COLO668 (cell line): Measurements from ENCODE around the gene LINGO4.
"Not testable (repeated sequence)": the region's sequence is repeated elsewhere in the genome, so short reads cannot be mapped to it uniquely, and the experiment has no call there.

ENCODE experiments used
- DNase-seq: peaks from one replicate; lab custom pipeline; 2025; ENCODE audit not compliant: unreplicated experiment; lab: John Stamatoyannopoulos, UW

LINGO4 gene

DNA sequence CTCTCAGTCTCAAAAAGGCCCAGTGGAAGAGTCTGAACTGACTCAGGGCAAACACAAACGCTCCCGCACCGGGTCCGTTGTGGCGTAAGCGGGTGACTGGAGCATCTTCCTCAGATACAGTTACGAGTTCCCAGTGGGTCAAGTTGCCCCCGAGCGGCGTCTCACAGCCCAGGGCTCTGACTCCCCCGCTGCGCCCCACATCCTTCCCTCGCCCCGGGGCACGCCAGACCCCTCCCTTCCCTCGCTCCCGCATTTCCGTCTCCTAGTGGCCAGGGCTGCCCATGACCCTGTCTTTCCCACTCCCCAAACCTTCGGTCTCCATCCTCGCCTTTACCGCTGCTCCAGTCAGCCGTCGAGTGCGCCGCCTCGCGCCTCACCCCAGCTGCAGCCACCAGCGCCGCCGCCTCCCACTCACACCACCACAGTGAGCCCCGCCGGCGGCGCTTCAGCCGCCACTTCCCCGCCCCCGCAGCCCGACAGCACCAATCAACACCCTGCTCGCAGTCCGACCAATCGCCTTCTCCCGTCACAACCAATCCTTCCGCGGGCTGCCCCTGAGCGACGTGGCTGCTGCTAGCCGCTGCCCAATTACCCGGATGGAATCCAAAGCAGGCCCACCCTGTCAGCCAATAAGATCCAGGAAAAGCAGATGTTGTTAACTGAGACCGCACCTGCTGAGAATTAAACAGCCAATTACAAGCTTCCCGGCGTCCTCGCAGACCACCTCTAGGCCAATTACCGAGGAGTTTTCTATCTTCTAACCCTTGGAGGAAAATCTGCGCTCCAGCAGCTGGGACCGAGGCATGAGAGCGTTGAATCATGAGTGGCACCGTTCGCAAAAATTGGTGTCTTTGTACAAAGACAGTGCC lies 14.9 kb downstream of the LINGO4 start, which contains the start of gene TDRKH:
Gene TDRKH, minus strand, starts transcription at position 430 of the 869 bp plus-strand sequence. CDS start 7,478 bp downstream, outside the sequence.
- DNase-seq = peak; percentile 99

DNA sequence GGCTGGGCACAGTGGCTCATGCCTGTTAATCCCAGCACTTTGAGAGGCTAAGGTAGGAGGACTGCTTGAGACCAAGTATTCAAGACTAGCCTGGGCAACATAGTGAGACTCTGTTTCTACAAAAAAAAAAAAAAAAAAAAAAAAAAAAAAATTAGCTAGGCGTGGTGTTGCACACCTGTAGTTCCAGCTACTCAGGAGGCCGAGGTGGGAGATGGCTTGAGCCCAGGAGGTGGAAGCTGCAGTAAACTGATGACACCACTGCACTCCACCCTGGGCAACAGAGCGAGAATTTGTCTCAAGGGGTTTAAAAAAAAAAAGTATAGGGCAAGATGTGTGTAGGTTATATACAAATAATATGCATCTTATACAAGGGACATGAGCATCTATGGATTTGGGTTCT lies 17.5 kb downstream of the LINGO4 start:
- no peak for DNase-seq

DNA sequence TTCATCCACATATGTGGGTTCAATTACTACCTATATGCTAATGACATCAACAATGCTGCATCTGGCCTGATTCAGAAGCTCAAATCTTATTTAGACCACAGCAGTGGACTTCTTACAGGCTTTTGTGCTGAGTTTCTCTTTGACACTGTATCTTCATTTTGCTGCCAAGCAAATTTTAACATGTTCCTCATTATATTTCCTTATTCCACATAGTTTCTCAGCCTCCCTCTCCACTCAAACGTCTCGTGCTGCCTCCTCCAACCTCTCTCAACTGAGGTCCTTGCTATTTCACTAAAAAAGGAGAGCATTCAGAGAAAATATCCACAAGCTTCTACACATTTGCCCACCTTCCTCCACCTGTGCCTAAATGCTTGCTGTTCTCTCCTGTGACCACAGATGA lies 21.4 kb downstream of the LINGO4 start:
- DNase-seq = no peak

DNA sequence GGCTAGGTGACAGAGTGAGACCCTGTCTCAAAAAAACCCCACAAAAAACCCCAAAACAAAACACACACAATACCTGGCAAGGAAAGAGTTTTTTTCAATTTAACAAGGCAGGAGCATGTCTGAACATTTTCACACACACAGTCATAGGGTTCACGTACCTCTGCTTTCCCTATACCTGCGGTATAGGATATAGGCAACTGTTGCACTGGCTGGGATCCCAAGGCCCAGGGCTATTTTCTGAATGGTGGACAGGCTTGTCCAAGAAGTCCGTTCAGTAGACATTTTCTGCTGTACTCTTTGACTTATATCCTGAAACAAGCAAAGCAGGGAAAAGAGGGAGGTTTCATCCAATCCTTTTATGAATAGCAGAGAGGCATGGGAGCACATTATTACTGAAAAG lies 22.5 kb downstream of the LINGO4 start:
- no peak for DNase-seq

DNA sequence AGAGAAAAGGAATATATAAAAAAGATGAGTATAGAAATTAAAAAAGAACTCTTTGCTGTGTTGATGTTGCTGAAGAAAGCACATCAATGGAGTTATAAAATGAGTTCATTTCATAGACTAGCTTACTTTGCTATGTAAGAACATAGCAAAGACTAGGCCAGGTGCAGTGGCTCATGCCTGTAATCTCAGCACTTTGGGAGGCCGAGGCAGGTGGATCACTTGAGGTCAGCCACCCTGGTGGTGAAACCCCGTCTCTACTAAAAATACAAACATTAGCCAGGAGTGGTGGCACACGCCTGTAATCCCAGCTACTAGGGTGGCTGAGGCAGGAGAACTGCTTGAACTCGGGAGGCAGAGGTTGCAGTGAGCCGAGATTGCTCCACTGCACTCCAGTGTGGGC lies 23.2 kb downstream of the LINGO4 start:
- DNase-seq = not testable (repeated sequence)

DNA sequence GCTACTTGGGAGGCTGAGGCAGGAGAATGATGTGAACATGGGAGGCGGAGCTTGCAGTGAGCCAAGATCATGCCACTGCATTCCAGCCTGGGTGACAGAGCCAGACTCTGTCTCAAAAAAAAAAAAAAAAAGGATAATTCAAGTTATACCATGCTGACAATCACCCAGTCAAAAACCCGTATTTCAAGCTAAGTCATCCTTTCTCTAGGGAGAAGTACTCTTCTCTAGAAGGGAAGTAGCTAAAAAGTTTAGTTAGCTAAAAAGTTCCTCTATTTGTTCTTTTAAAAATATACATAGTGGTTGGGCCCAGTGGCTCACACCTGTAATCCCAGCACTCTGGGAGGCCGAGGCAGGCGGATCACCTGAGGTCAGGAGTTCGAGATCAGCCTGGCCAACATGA lies 24.5 kb downstream of the LINGO4 start:
- DNase-seq = not testable (repeated sequence)

DNA sequence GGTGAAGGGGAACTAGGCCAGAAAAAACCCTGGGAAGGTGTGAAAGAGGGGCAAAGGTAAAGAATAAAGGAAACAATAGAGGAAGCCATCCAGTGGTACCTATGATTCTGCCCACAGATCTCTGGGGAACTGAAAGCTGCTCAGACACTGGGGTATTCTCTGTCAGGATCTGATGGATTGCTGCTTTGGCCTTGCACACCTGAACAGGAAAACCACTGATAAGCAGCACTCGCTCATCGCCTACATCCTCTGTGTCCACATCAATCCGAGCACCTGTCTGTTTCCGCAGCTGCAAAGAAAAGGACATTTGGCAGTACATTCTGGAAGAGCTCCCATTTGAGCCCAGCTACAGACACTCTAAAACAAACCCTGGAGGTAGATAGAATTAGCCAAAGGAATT lies 25.4 kb downstream of the LINGO4 start:
- no peak for DNase-seq

DNA sequence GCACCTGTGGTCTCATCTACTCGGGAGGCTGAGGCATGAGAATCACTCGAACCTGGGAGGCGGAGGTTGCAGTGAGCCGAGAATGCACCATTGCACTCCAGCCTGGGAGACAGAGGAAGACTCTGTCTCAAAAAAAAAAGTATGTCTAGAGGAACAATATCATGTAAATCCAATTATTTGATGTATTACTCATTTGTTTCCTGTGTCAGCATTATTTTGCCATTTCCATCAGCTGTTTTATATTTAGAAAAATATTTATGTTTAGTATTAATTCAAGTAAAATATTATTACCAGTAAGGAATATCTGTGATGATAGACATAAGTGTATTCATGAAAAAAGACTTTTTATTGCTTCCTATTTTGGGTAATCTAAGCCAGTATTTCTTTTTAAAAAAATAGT lies 27.9 kb downstream of the LINGO4 start:
- no peak for DNase-seq

DNA sequence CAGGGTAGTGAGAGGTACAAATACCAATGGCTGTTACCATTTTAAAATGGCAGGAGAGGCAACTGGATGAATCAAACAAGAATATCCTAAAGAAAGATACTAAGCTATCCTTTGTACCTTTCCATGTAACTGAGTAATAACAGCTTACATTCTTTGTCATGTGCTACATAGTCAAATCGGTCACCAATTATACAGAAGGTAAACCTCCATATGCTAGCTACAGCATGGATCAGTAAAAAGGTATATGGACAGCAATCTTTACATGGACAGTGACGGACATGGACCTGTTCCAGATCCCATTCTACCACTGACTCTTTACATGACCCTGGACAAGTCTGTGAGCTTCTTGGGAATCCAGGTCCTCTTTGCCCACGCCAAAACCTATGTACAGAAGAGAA lies 28.6 kb downstream of the LINGO4 start:
- DNase-seq = no peak

DNA sequence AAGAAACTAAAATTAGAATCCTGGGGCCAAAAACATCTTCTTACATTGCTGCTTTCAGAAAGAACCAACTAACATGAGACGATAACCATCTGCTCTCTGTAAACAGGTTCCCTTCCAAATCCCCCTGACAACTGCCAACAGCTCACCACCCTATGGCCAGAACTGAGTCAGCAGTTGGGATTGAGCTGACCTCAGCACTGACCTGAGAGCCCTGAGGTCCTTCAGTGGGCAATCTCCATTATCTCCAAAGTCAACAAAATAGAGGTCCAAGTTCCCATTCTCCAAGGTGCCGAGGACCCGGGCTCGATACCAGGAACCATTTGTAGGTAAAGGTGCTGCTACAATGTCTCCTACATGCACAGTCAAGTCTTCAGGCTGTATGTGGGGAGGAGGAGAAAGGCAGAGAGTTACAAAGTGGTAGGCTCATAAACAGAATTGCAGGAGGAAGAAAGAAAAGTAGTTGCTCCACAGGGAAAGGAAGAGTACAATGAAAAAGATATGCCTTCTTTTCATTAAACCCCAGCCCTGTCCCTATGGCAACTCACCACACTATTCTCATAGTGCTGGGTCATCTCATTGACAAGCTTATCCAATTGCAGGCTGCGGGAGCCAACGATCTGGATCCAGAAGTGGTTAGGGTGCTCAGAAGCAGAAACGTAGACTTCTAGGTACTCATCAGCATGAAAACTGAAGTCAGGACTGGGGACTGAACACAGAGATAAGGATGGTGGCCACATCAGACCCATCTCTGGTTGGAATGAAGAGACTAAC lies 29.1 kb downstream of the LINGO4 start:
- no peak for DNase-seq

DNA sequence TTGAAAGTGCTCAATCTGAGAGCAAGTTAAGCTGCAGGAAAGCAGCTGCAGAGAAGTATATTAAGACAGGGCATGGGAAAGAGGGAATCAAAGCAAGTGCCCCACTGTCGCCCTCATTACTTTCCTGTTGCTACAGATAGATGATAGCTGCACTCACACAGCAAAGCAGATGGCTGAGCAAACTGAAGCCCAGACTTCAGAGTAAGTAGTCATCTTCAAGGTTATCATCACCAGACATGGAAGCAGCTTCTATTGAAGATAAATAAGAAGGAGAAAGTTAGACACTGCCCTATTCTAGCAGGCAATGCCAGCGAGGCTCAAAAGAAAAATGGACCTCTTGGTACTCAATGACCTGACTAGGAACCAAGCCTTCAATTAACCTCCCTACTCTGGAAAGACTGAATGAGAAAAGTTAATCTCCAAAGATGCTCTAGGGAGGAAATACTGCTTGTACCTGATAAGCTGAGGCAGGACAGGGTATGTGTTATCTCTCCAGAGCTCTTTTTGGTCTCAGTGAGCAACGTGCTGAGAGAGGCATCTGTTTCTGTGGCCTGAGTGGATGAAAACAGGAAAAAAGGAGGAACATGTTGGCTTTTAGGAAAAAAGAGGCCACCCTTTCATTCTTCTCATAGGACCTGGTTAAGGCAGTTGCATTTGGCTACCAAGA lies 30.8 kb downstream of the LINGO4 start:
- no peak for DNase-seq

DNA sequence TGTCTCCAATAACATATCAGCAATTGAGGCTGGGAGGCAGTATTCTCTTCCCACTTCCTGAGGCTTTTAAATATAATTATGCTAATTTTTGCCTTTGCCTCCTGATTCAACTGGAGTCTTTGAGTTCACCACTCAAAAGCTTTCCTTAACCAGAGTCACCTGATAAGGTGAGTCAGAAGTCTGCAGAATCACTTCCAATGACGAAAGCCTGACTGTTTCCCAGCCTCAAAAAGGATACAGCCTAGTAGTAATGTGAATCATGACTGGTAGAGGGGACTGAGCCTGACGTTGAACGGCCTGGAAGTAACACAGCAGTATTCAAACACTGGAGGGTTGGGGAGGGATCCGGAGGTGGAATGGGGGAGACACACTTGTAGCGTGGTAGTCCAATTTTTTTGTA lies 31.5 kb downstream of the LINGO4 start:
- DNase-seq = no peak

DNA sequence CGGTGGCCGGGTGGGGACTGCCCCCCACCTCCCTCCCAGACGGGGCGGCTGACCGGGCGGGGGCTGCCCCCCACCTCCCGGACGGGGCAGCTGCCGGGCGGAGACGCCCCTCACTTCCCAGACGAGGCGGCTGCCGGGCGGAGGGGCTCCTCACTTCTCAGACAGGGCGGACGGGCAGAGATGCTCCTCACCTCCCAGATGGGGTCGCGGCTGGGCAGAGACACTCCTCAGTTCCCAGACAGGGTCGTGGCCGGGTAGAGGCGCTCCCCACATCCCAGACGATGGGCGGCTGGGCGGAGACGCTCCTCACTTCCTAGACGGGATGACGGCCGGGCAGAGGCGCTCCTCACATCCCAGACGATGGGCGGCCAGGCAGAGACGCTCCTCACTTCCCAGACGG lies 35.9 kb downstream of the LINGO4 start:
- DNase-seq = not testable (repeated sequence)

DNA sequence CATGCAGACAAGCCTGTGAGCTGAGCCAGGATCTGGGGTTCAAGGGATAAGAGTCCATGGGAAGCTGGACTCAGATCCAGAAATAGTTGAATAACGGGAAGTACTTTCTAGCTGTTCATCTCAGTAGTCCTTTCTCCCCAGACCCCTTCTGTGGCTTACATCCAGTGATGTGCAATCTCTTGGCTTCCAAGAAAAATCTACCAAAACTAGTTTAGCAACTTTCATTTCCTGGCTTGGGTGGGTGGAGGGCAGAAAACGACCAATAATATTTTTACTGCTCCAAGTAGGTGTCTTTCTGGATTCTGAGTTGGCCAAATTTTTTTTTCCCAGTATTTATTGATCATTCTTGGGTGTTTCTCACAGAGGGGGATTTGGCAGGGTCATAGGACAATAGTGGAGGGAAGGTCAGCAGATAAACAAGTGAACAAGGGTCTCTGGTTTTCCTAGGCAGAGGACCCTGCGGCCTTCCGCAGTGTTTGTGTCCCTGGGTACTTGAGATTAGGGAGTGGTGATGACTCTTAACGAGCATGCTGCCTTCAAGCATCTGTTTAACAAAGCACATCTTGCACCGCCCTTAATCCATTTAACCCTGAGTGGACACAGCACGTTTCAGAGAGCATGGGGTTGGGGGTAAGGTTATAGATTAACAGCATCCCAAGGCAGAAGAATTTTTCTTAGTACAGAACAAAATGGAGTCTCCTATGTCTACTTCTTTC lies 36.7 kb downstream of the LINGO4 start:
- DNase-seq = not testable (repeated sequence)

DNA sequence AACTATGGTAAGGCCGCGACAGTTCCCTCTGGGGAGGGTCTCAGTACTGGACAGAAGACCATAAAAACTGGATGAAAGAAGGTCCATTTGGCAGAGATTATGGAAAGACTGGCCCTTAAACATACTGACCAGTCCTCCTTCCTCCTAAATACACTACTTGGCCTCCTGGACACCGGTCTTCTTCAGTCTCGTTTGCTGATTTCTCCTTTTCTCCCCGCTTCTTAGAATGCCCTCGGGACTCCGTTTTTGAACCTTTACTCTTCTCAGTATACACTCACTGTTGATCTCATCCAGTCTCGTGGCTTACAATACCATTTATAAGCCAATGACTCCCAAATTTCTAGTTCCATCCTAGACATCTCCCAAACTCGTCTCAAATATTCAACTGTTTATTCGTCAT lies 41.2 kb downstream of the LINGO4 start:
- DNase-seq = no peak

DNA sequence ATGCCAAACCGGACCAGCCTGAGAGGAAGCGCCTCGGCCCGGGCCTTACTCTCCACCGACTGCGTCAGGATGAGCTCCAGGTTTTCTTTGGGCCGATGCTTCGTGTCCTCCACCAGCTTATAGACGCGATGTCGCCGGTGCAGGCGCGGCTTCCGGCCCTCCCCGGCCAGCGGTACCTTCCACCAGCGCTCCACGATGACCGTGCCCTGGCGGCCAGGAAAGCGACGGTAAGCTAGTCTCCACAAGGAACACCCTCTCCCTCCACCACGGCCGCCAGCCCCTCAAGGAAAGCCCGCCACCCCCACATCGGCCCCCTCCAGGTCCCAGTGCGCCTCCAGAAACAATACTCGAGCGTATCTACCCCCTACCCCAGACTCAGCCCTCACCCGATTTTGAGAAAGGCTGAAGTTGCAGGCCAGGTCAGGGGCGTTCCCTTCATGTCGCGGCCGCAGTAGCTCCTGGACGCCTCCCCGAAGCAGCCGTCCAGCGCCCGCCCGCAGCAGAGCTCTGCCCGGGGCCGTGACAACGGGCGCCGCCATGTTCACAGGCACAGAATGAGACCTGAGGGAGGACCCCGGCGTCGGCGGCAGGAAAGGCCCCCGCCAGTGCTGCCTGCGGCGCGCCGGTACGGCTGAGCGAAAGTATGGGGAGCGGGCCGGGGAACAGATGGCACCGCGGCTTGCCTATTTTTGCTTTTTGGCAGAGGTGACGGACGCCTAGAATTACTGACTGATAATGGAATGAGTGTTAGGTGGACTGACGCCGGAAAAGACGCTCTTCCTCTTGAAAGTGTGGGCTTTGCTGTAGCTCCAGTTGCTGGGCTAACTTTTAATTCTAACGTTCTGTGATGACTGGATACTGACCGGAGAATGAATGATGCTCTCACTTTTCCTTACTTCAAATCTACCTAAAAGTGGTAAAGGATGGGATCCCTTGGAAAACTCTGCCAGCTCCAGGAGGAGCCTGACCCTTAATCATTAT lies 42.0 kb downstream of the LINGO4 start, which contains the start of gene MRPL9:
Gene MRPL9, minus strand, starts transcription at position 556 of the 981 bp plus-strand sequence. Its CDS starts 17 bp downstream, at position 539.
- DNase-seq = peak; percentile 93

DNA sequence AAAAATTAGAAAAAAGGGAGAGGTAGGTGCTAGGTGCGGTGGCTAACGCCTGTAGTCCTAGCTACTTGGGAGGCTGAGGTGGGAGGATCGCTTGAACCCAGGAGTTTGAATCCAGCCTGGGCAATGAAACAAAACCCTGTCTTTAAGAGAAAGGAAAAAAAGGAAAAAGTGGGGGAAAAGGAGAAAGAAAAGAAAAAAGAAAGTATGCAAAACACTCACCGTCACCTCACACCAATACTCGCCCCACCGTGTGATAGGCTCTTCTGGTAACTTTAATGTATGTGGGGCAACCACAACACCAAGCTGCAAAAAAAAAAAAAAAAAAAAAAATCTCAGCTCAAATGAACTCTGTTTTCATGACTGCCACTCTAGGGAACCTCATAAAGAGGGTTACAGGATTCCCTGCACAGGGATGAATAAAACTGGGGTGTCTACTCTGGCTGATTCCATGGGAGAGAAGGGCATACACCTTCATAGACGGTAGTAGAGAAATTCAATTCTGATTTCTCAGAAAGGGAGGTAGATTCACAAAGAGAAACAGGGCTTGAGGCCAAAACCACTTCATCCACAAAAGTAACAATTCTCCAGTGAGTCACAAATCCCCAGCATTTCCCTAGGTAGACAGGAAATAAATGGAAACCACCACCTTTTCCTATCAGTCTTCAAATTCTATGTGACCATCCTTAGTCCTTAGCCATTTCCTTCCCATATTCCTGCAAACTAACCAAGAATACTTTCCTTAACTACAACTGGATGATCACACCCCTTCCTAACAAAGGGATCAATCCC lies 44.4 kb downstream of the LINGO4 start:
- no peak for DNase-seq

DNA sequence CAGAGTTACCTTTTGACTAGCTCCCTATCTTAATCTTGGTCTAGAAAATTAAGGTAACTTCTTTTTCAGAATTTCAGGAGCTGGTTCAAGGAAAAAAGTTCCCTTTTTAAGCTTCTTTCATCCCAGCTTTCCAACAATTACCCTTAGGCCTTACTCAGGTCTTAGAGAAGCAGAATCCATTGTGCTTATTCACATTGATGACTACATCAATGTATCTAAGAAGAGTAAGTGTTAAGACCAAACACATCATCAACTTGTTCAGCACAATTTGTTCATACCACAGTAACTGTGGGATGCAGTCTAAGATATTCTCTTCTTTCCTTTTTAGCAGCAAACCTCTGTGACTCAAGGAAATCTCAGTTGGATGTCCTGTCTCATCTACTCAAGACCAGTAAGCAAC lies 46.0 kb downstream of the LINGO4 start:
- DNase-seq = no peak

DNA sequence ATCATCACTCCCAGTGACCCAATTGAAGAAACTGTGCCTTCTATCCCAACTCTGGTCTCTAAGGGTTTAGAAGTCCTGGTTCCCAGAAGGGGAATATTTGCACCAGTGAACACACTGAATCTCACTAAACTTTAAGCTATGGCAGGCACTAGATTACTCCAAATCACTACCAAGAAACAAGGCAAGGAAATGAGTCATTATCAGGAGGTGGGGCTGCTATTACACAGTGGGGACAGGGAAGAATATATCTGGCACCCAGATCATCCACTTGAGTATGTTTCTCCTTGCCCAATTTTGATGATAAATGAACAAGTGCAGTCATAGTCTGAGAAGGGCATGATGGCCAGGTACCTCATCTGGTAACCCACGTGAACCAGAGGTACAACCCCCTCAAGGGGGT lies 48.9 kb downstream of the LINGO4 start:
- DNase-seq = no peak
